ENCODE measurements around the gene ZACN.

The ZACN gene

DNA sequence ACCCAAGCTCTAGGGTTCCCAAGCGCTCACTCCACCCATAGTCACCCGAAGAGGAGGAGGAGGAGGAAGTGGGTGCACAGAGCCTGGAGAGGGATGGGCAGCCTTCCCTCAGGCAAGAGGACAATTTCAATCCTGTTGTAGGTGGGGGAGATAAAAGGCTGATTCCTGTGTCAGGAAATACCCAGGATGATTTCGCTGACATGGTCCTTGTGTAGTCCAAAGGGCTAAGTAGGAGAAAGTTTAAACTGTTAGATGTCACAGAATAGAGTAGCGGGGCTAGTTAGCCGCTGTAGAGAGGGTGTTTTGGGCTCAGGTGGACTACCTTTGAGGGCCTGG, 25.9 kb downstream of the ZACN start:
- DNase-seq (ENCODE audit: low read depth in 2 of 2), result no peak
- no peak overlapping the region for H3K4me3 ChIP-seq (replicated peaks in 1 of 2; ENCODE audit: low read depth in 2 of 2, low read length in 2 of 2)
- TF ChIP-seq, protein P1, sequence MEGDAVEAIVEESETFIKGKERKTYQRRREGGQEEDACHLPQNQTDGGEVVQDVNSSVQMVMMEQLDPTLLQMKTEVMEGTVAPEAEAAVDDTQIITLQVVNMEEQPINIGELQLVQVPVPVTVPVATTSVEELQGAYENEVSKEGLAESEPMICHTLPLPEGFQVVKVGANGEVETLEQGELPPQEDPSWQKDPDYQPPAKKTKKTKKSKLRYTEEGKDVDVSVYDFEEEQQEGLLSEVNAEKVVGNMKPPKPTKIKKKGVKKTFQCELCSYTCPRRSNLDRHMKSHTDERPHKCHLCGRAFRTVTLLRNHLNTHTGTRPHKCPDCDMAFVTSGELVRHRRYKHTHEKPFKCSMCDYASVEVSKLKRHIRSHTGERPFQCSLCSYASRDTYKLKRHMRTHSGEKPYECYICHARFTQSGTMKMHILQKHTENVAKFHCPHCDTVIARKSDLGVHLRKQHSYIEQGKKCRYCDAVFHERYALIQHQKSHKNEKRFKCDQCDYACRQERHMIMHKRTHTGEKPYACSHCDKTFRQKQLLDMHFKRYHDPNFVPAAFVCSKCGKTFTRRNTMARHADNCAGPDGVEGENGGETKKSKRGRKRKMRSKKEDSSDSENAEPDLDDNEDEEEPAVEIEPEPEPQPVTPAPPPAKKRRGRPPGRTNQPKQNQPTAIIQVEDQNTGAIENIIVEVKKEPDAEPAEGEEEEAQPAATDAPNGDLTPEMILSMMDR (IDR thresholded peaks at IDR 0.05; ENCODE audit: low read depth, low read length), result no peak

DNA sequence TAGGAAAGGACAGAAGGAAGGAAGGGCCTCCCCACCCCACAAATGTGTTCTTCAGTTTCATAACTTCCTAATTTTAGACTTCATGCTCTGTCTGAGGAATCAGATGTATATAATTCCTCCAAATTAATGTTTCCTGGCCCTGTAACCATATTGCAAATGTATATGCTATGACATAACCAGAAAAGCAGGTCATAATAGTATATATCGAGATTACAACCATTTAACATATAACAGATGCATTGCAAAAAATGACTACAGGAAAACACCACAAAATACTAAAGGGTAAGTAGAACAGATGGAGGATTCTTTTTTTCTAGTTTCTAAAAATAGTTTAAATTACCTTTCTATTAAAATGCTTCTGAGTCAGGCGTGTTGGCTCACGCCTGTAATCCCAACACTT, 27.7 kb downstream of the ZACN start:
- no peak for DNase-seq (ENCODE audit: low read depth in 2 of 2)
- no peak overlapping the region for H3K4me3 ChIP-seq (replicated peaks in 1 of 2; ENCODE audit: low read depth in 2 of 2, low read length in 2 of 2)
- TF ChIP-seq, protein P1 (IDR thresholded peaks at IDR 0.05; ENCODE audit: low read depth, low read length), result no peak

DNA sequence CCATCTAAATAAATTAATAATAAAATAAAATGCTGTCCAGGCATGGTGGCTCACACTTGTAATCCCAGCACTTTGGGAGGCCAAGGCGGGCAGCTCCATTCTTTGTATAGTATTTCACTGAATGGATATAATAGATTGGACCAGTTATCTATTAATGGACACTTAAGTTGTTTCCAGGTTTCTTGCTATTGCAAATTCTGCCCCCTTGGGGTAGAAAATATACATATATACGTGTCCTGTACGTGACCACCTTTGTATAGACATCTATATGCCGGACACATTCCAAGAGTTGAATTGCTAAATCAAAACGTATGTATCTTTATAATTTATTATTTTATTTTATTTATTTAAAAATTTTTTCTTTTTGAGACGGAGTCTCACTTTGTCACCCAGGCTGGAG, 28.5 kb downstream of the ZACN start:
- DNase-seq (ENCODE audit: low read depth in 2 of 2), result peak; percentile 14 to 16
- H3K4me3 ChIP-seq (replicated peaks in 1 of 2; ENCODE audit: low read depth in 2 of 2, low read length in 2 of 2), result no peak overlapping the region
- TF ChIP-seq, protein P1 (IDR thresholded peaks at IDR 0.05; ENCODE audit: low read depth, low read length), result peak; percentile 23

DNA sequence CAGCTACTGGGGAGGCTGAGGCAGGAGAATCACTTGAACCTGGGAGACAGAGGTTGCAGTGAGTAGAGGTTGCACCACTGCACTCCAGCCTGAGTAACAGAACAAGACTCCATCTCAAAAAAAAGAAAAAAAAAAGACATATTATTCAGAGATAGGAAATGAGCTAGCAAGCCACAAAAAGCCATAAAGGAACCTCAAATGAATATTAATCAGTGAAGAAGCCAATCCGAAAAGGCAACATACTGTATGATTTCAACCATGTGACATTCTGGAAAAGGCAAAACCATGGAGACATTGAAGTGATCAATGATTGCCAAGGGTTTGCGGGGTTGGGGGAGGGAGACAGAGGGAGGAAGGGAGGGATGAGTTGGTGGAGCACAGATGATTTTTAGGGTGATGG, 33.0 kb downstream of the ZACN start:
- DNase-seq (ENCODE audit: low read depth in 2 of 2), result no peak
- TF ChIP-seq, protein P1 (IDR thresholded peaks at IDR 0.05; ENCODE audit: low read depth, low read length), result no peak

DNA sequence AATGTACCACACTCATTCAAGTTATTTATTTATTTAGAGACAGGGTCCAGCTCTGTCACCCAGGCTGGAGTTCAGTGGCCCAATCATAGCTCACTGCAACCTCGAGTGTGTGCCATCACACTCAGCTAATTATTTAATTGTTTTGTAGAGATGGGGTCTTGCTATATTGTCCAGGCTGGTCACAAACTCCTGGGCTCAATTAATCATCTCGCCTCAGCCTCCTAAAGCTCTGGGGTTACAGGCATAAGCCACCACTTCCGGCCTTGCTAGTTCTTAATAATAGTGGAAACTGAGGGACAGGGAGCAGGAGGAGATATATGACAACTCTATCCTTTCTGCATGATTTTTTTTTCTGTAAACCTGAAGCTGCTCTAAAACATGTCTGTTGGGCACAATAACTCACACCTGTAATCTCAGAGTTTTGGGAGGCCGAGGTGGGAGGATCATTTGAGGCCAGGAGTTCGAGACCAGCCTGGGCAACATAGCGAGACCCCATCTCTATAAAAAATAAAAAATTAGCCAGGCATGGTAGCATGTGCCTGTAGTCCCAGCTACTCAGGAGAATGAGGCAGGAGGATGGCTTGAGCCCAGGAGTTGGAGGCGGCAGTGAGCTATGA, 36.3 kb downstream of the ZACN start:
- TF ChIP-seq, protein P1 (IDR thresholded peaks at IDR 0.05; ENCODE audit: low read depth, low read length), result no peak
- H3K4me3 ChIP-seq (replicated peaks in 1 of 2; ENCODE audit: low read depth in 2 of 2, low read length in 2 of 2), result no peak overlapping the region
- no peak for DNase-seq (ENCODE audit: low read depth in 2 of 2)

More for the DNA sequence above, 33.0 kb downstream of the ZACN start:
- H3K4me3 ChIP-seq (replicated peaks in 1 of 2; ENCODE audit: low read depth in 2 of 2, low read length in 2 of 2), result no peak overlapping the region

DNA sequence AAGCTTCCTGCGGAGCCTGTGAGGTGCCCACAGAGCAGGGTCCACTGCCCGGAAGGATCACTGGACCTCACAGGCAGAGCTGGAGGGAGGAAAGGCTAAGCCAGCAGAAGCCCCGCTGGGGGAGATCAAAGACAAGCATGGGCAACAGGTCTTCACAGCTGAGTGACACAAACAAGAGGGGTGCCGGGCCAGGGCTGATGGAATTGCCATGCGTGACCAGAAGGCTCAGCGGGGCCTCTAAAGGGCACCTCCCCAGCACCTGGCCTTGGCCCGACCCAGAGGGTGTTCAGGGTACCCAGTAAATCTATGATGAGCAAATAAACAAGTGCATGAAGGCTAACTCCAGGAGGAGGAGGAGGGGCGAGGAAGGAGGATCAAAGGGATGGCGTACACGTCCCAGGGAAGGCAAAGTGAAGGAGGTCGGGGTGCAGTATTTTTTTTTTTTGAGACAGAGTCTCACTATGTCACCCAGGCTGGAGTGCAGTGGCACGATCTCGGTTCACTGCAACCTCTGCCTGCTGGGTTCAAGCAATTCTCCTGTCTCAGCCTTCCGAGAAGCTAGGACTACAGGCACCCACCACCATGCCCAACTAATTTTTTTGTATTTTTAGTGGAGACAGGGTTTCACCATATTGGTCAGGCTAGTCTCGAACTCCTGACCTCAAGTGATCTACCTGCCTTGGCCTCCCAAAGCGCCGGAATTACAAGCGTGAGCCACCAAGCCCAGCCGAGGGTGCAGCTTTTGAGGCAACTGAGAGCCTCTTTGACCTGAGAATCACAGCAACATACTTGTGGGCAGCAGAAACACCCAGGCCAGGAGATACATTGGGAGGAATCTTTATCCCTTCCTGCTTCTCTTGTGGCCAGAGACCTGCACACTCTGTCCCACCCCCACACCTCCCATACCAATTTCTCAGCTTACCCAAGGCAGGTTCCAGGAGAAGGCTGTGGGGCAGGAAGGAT, 40.7 kb downstream of the ZACN start:
- TF ChIP-seq, protein P1 (IDR thresholded peaks at IDR 0.05; ENCODE audit: low read depth, low read length), result no peak
- no peak overlapping the region for H3K4me3 ChIP-seq (replicated peaks in 1 of 2; ENCODE audit: low read depth in 2 of 2, low read length in 2 of 2)
- DNase-seq (ENCODE audit: low read depth in 2 of 2), result no peak

Measured in cardiac fibroblast (primary cell).